GM18517 (cell line): Measurements from ENCODE around the gene SPIC.
"Not testable (repeated sequence)": the region's sequence is repeated elsewhere in the genome, so short reads cannot be mapped to it uniquely, and the experiment has no call there.

Source experiments
- ATAC-seq: cut with Tn5 transposase; IDR thresholded peaks from one replicate; pipeline ENCODE4 v1.9.1; 2021; ENCODE audit warnings: mild to moderate bottlenecking, moderate library complexity; ENCODE audit not compliant: unreplicated experiment

Gene SPIC

DNA sequence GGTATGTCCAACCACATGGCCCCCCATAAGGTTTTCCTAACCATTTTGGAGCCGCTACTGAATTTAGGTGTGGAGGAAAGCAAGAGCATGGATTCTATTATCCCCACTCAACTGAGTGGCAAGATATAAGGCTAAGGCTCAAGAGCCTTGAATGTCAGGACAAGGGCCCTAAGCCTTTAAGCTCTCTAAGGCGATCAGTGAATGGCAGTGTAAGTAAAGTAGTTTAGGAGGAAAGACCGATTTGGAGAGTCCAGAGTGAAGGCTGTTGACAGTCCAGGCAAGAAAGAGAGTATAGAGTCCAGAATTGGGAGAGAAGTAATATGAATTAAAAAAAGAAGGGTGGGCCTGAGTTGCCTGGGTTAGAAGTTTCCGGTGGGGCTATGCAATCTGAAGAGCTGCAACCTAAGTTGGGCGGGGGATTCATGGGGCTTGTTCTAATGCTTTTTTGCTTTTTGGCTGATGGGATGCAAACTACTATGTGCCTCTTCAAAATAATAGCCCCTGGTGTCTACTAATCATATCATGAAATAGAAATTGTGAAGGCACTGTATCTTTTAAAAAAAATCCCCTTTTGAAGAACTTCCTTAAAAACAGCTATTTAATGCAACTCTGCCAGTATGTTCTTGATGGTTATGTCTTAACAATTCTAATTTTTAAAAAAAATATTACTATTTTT is at the start of gene SPIC:
Gene SPIC, plus strand, starts transcription at position 626 of the 676 bp plus-strand sequence. CDS start 1,569 bp downstream, outside the sequence.
- no peak for ATAC-seq

- ATAC-seq = no peak
These were observed 44.7 kb upstream of the SPIC start for GRCh38 chr12:101430456-101430855.

DNA sequence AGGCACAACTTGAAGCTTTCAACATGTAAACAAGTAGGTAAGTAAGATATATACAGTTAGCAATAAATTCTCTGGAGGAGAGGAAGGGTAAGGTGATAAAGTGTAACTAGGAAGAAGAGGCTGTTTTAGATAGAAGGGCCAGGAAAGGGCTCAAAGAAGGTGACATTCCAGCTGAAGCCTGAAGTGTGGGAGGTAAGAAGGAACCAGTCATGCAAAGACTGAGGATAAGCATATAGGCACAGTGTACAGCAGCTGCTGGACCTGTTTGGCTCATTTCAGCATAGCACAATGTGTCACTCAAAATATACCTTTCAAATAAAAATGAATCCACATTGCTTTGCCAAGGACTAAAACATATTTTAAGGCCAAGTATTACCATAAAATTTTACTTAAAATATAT is 39.0 kb upstream of the SPIC start:
- ATAC-seq = no peak

- no peak for ATAC-seq
These were observed 35.9 kb upstream of the SPIC start for GRCh38 chr12:101439236-101439635.

DNA sequence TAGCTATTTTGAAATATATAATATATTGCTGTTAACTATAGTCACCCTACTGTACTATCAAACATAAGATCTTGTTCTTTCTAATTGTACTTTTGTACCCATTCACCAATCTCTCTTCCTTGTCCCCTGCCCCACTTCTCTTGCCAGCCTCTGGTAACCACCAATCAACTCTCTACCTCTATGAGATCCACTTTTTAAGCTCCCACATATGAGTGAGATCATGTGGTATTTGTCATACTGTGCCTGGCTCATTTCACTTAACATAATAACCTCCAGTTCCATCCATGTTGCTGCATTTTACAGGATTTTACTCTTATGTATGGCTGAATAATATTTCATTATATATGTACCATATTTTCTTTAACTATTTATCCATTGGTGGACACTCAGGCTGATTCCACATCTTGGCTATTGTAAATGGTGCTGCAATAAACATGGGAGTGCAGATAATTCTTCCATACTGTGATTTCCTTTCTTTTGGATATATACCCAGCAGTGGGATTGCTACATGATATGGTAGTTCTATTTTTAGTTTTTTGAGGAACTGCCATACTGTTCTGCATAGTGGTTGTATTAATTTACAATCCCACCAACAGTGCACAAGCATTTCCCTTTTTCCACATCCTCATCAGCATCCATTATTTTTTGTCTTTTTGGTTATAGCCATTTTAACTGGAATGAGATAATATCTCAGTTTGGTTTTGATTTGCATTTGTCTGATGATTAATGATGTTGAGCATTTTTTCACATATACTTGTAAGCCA is 33.5 kb upstream of the SPIC start:
- ATAC-seq = no peak

DNA sequence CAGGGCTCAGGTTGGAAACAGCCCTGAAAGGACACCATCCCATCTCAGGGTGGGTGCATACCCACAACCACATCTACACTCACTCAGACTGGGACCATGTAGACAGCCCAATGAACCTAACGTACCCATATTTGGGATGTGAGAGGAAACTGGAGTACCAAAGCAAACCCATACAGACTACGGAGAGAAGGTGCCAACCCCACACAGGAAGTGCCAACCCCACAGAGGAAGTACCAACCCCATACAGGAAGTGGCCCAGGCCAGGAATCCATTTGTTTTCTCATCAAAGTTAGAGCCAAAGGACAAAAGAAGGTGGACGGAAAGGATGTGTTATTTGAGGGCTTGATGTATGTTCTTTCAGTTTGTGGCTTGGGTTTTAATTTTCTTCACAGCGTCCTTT is 19.5 kb upstream of the SPIC start:
- no peak for ATAC-seq

- no peak for ATAC-seq
These were observed 15.3 kb upstream of the SPIC start for GRCh38 chr12:101459642-101460346.

DNA sequence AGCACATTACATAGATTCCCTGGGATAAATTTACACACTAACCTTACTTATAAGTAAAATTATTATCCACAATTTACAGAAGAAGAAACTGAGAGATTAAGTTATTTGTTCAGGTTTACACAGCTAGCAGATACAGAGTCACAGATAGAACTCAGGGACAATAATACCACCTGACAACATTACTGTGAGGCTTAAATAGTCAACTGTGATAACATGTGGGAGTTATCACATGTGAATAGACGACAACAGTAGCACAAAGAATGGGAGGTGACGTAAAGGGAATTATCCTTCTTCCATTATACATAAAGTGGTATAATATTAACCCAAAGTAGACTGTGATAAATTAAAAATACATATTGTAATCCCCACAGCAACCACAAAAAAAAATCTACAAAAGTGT is 6.2 kb upstream of the SPIC start:
- no peak for ATAC-seq

DNA sequence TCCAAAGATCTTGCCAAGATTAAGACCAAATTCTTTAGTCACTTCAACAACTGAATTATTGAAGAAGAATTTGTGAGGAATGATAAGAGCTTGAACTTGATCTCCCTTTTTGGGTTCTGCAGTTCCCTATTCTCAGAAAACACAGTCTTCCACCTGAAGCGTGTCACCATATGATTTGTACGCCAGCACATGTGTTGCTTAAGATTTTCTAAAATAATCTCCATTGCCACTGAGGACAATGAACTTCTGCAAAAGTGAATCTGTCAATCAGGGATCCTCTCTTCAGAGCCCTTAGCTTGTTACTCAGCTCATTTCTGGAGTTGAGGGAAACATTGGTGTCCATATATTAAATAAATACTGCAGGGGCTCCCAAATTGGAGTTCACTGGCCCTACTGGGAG is 4.2 kb upstream of the SPIC start:
- ATAC-seq = no peak

- ATAC-seq = not testable (repeated sequence)
These were observed 3.3 kb upstream of the SPIC start for GRCh38 chr12:101471878-101472277.

- no peak for ATAC-seq
These were observed 888 bp upstream of the SPIC start for GRCh38 chr12:101474248-101474647.

- ATAC-seq = no peak
These were observed 692 bp downstream of the SPIC start for GRCh38 chr12:101475751-101476305.

GRCh38 chr12:101480849-101481248 is 5.7 kb downstream of the SPIC start:
- ATAC-seq = no peak

DNA sequence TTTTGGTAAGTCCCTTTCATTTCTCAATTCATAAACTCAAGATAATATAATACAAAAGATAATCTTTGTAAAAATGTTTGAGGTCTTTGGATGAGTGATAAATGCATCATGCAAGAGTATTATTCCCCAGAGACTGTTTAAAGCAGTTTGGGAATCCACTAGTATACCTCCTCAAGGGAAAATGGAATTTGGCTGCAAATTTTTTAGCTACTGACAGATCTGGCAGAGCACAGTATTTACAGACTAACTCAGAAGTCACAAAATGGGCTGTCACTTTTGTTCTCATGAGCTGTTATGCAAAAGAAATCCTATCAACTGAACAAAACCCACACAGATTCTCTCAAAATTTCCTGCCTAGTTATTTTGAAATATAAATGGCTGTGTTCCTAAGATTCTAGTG is 9.9 kb downstream of the SPIC start:
- ATAC-seq = no peak

GRCh38 chr12:101488469-101488868 is 13.3 kb downstream of the SPIC start:
- ATAC-seq = no peak

DNA sequence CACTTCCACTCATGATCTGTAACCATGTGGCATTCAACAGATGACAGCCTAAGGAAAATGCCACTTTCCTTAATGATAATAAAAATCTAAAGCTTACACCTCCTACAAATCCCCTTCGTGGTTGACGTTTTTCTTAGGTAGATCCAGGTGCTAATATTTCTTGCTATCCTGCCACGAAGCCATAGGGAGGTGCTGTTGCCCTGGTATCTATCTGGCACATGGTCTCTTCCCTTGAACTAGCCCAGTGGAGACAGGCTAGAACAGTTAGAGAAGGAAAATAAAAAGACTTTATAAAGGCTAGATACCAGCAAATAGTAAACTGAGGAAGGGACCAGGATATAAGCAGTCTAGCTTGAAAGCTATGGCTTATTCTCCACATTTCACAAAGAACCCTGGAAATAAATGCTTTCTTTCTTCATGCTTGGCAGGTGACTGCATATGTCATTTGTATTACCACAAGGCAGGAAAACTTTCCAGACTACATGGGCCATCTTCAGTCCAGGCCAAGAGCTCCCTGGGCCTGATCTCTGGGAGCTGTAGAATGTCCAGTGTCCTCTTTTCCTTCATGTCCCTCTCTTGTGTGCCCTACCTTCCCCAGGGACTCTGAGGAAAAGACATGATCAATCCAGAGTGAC is 15.3 kb downstream of the SPIC start:
- no peak for ATAC-seq

GRCh38 chr12:101491329-101491728 is 16.2 kb downstream of the SPIC start:
- no peak for ATAC-seq

DNA sequence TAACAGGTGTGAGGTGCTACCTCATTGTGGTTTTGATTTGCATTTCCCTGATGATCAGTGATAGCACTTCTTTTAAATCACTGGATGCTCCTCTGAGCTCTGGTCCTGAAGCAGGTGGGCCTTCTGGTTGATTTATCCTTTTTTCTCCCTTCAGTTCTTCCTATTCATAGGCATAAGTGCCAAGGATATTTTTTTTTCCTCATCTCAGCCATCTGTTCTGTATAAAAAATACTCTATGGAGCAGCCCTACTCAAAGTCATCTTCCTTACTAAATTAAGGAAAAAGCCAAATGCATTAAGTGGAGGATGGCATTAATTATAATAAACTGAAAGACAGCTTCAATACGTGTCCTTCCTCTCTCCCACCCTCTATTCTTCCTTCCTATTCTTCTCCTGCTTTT is 18.4 kb downstream of the SPIC start:
- no peak for ATAC-seq

- ATAC-seq = no peak
These were observed 23.1 kb downstream of the SPIC start for GRCh38 chr12:101498252-101498651.

- no peak for ATAC-seq
These were observed 26.4 kb downstream of the SPIC start for GRCh38 chr12:101501410-101501995.

- ATAC-seq = no peak
These were observed 46.0 kb downstream of the SPIC start for GRCh38 chr12:101521136-101521535.
